CD4-positive, alpha-beta T cell (primary cell): Measurements from ENCODE around the gene USP9X. TPM values are rescaled to one million over a fixed set of nuclear protein-coding genes. Genes with fewer than 3 reads are reported as not detected.

Source experiments
- ATAC-seq: fragments of 200-7000 bp; cut with Tn5 transposase; one replicate; pipeline ENCODE4 v1.10.0; 2022; ENCODE audit warnings: mild to moderate bottlenecking; ENCODE audit not compliant: poor library complexity
- CTCF ChIA-PET: fragments of 350-600 bp; sonication (Branson Sonifier 250); formaldehyde crosslinking; loops from one replicate; lab custom pipeline; 2021; ENCODE audit warnings: antibody characterized with exemption, inconsistent platforms; lab: Charles Lee
- POLR2A ChIA-PET: fragments of 350-600 bp; sonication (Branson Sonifier 250); formaldehyde crosslinking; loops from one replicate; lab custom pipeline; 2021; ENCODE audit warnings: antibody characterized with exemption, inconsistent platforms; lab: Charles Lee
- DNase-seq, 14 experiments: peaks; one replicate each; pipeline ENCODE4 v3.0.0-alpha.2; 2013 to 2020; ENCODE audit warnings: mixed read lengths in 2 of 14
- H3K27ac ChIP-seq, 2 donors: one replicate each; pipeline versions ENCODE4 v1.5.1 to v1.7.0; 2013; ENCODE audit warnings: low read length in 2 of 2, low read depth in 1 of 2, mild to moderate bottlenecking in 1 of 2
- H3K27me3 ChIP-seq, 2 experiments: 1 replicate in 1 of 2; 2 replicates in 1 of 2; pipeline versions ENCODE4 v1.6.1 to v1.7.0; 2013; ENCODE audit warnings: low read length in 2 of 2, control low read depth in 1 of 2, mild to moderate bottlenecking in 1 of 2, moderate library complexity in 1 of 2; ENCODE audit not compliant: insufficient read depth in 2 of 2, control insufficient read depth in 1 of 2
- H3K36me3 ChIP-seq: one replicate; pipeline ENCODE4 v1.6.1; 2013; ENCODE audit warnings: low read length, control low read depth; ENCODE audit not compliant: insufficient read depth
- H3K4me1 ChIP-seq: one replicate; pipeline ENCODE4 v1.6.1; 2013; ENCODE audit warnings: low read length, control low read depth; ENCODE audit not compliant: insufficient read depth
- H3K4me3 ChIP-seq: one replicate; pipeline ENCODE4 v1.5.1; 2013; ENCODE audit warnings: mild to moderate bottlenecking, low read length, moderate library complexity
- H3K9me3 ChIP-seq, 2 experiments: 1 replicate in 1 of 2; 2 replicates in 1 of 2; pipeline versions ENCODE4 v1.6.1 to v1.7.0; 2013; ENCODE audit warnings: low read length in 2 of 2, mild to moderate bottlenecking in 2 of 2, control low read depth in 1 of 2, moderate library complexity in 1 of 2; ENCODE audit not compliant: control insufficient read depth in 1 of 2, insufficient read depth in 1 of 2
- H3K27ac Mint-ChIP-seq: one replicate; pipeline ENCODE4 v1.8.0; 2020; ENCODE audit warnings: mixed read lengths
- H3K27me3 Mint-ChIP-seq: one replicate; pipeline ENCODE4 v1.8.0; 2021; ENCODE audit warnings: mixed read lengths
- H3K36me3 Mint-ChIP-seq: one replicate; pipeline ENCODE4 v1.8.0; 2021; ENCODE audit warnings: low read depth, mixed read lengths
- H3K4me1 Mint-ChIP-seq: one replicate; pipeline ENCODE4 v1.8.0; 2021; ENCODE audit warnings: low read depth, mixed read lengths
- H3K4me3 Mint-ChIP-seq: one replicate; pipeline ENCODE4 v1.8.0; 2020; ENCODE audit warnings: mild to moderate bottlenecking, mixed read lengths
- H3K9me3 Mint-ChIP-seq: one replicate; pipeline ENCODE4 v1.8.0; 2020; ENCODE audit warnings: mixed read lengths
- intact Hi-C, 2 experiments: fragments of 100-400 bp; cut with DNase I in 1 of 2; cut with micrococcal nuclease in 1 of 2; formaldehyde crosslinking; loops; one replicate each; pipeline versions ENCODE4 v1.15.1 to v1.9.0; 2023 to 2025; cut with DNase I, micrococcal nuclease
- total RNA-seq, 174 experiments: library from RNA in 2 of 174; stranded (reverse) in 2 of 174; gene quantifications; one replicate each; pipeline ENCODE4 v1.2.3 and lab custom pipeline; 2021 to 2026
- TF ChIP-seq, protein P1 (sequence below): fragments of 200-600 bp; IDR thresholded peaks from one replicate; pipeline ENCODE4 v1.8.0; 2022; ENCODE audit warnings: antibody characterized with exemption, mild to moderate bottlenecking

The USP9X gene
- total RNA-seq, 2 experiments from 2014 or later: 70.4 to 74.8 TPM

DNA sequence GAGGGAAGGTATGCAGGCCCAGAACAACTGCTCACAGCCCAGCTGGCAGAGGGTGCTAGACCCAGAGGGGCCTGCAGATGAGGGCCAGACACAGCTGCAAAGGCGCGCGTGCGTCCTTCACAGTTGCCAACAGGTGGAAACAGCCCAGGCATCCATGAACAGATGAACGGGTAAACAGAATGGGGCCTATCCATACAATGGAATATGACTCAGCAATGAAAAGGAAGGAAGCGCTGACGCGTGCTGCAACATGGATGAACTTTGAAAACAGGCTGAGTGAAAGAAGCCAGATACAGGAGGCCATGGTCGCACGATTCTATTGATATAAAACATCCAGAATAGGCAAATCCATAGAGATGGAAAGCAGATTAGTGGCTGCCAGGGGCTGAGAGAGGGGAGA is 165.6 kb downstream of the USP9X start:
- Mint-ChIP-seq H3K36me3 (no peaks in the 10 kb centered on the region), H3K4me1 (peaks cover 4% of the 10 kb centered on the region), H3K9me3 (no peaks in the 10 kb centered on the region), H3K27ac (no peak overlapping the region), H3K4me3 (no peak overlapping the region), H3K27me3 (peaks cover 7% of the 10 kb centered on the region)
- Histone ChIP-seq H3K27me3 (no peaks in the 10 kb centered on the region), H3K36me3 (no peaks in the 10 kb centered on the region), H3K9me3 (no peaks in the 10 kb centered on the region), H3K4me1 (peaks cover 12% of the 10 kb centered on the region), H3K4me3 (no peak overlapping the region), H3K27ac (no peak overlapping the region)
- ATAC-seq (no peak), DNase-seq (no peak)
- TF ChIP-seq, protein P1, sequence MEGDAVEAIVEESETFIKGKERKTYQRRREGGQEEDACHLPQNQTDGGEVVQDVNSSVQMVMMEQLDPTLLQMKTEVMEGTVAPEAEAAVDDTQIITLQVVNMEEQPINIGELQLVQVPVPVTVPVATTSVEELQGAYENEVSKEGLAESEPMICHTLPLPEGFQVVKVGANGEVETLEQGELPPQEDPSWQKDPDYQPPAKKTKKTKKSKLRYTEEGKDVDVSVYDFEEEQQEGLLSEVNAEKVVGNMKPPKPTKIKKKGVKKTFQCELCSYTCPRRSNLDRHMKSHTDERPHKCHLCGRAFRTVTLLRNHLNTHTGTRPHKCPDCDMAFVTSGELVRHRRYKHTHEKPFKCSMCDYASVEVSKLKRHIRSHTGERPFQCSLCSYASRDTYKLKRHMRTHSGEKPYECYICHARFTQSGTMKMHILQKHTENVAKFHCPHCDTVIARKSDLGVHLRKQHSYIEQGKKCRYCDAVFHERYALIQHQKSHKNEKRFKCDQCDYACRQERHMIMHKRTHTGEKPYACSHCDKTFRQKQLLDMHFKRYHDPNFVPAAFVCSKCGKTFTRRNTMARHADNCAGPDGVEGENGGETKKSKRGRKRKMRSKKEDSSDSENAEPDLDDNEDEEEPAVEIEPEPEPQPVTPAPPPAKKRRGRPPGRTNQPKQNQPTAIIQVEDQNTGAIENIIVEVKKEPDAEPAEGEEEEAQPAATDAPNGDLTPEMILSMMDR: no peak
- POLR2A ChIA-PET: no interaction called here
- intact Hi-C loops: loop anchor here in 1 of 2 experiments (5.0 to 10.0 kb wide), 3 partner anchors 74 to 709 kb away; no protein-coding TSS in a partner anchor
- CTCF ChIA-PET: no interaction called here

DNA sequence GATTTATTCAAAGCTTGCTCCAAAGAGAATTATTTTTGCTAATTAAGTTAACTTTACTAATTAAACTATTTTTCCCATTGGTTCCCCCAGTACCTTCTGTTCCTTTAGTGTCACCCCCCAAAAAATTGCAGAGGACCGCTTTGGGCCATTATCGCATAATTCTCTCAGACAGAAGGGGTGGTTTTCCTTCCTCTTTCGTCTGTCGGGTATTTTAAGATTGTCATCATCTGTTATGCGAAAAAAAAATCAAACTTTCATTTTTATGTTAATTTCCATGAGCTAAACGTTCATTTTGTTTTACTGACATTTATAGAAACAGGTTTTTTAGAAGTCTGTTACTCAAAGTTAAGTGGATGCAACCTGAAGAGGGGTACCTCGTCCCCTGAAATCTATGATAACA is 172.6 kb downstream of the USP9X start:
- no peaks in the 10 kb centered on the region for H3K36me3 Mint-ChIP-seq
- Histone ChIP-seq H3K27me3 (no peaks in the 10 kb centered on the region), H3K36me3 (no peaks in the 10 kb centered on the region), H3K27ac (no peak overlapping the region), H3K4me3 (no peak overlapping the region), H3K9me3 (no peaks in the 10 kb centered on the region), H3K4me1 (peaks cover 9% of the 10 kb centered on the region)
- intact Hi-C loops: loop anchor here in 1 of 2 experiments (10.0 kb wide), 1 partner anchor 383 kb away; no protein-coding TSS in a partner anchor
- H3K4me1 Mint-ChIP-seq: peaks cover 4% of the 10 kb centered on the region
- POLR2A ChIA-PET: no interaction called here
- TF ChIP-seq, protein P1: no peak
- no peaks in the 10 kb centered on the region for H3K9me3 Mint-ChIP-seq
- no peak overlapping the region for H3K27ac Mint-ChIP-seq
- CTCF ChIA-PET: no interaction called here
- no peak for ATAC-seq
- H3K4me3 Mint-ChIP-seq: no peak overlapping the region
- H3K27me3 Mint-ChIP-seq: peaks cover 7% of the 10 kb centered on the region
- no peak for DNase-seq

DNA sequence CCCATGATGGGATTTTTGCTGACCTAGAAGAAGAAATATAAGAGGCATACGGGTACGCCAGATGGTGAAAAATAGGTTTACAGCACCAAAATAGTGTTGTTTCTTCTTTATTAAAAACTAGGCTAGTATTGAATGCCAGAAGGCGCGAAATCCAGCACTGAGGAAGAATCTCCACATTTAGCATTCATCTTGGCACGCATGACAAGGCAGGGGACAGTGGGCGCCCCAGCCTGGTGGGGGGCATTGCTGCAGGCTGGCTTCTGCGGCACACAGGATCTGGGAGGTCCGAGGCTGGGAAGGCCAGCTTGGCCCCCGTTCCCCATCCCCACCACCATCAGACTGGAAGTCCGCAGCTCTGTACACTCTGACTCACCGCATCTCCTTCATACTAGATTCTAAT is 173.0 kb downstream of the USP9X start:
- TF ChIP-seq, protein P1: no peak
- H3K27me3 Mint-ChIP-seq: peaks cover 7% of the 10 kb centered on the region
- Histone ChIP-seq H3K36me3 (no peaks in the 10 kb centered on the region), H3K27ac (no peak overlapping the region), H3K27me3 (no peaks in the 10 kb centered on the region), H3K9me3 (no peaks in the 10 kb centered on the region), H3K4me1 (peaks cover 5% of the 10 kb centered on the region), H3K4me3 (no peak overlapping the region)
- H3K9me3 Mint-ChIP-seq: no peaks in the 10 kb centered on the region
- ATAC-seq (no peak), DNase-seq (no peak)
- H3K27ac Mint-ChIP-seq: no peak overlapping the region
- intact Hi-C loops: loop anchor here in 1 of 2 experiments (10.0 kb wide), 1 partner anchor 383 kb away; no protein-coding TSS in a partner anchor
- no peak overlapping the region for H3K4me3 Mint-ChIP-seq
- H3K4me1 Mint-ChIP-seq: peaks cover 4% of the 10 kb centered on the region
- ChIA-PET POLR2A (no interaction called here), CTCF (no interaction called here)
- no peaks in the 10 kb centered on the region for H3K36me3 Mint-ChIP-seq
